ENCODE results near the gene VIPR2. TPM values are rescaled to one million over a fixed set of nuclear protein-coding genes. Genes with fewer than 3 reads are reported as not detected.
"Not testable (repeated sequence)": the region's sequence is repeated elsewhere in the genome, so short reads cannot be mapped to it uniquely, and the experiment has no call there.

Gene VIPR2
- total RNA-seq, 1 experiment from 2014 or later = not detected

- no peaks in the 10 kb centered on the region for H3K9me3 Mint-ChIP-seq (ENCODE audit: unreplicated experiment)
- ChIA-PET POLR2A (no interaction called here), CTCF (interaction anchor here (1.4 kb wide), 1 partner anchor 160 kb away, joined by 4 read pairs; no protein-coding TSS in a partner anchor)
- no peak for DNase-seq (ENCODE audit: unreplicated experiment)
- intact Hi-C loops (cut with micrococcal nuclease) = no loop called here
- no peaks in the 10 kb centered on the region for H3K36me3 Mint-ChIP-seq (ENCODE audit: insufficient read depth, unreplicated experiment)
- H3K27me3 Mint-ChIP-seq (ENCODE audit: insufficient read depth, unreplicated experiment) = peaks cover 18% of the 10 kb centered on the region
- no TSS peak for BruUV-seq (replicated peaks)
- no peaks in the 10 kb centered on the region for H3K4me1 Mint-ChIP-seq (ENCODE audit: insufficient read depth, unreplicated experiment)
- H3K4me3 Mint-ChIP-seq (ENCODE audit: unreplicated experiment) = no peak overlapping the region
- TF ChIP-seq CTCF (IDR thresholded peaks at IDR 0.05; ENCODE audit: unreplicated experiment) = no peak
- no peak overlapping the region for H3K27ac Mint-ChIP-seq (ENCODE audit: low read depth, unreplicated experiment)
Observed at GRCh38 chr7:159136442-159136841, 8.2 kb downstream of the VIPR2 start.

GRCh38 chr7:159136013-159136412 is 8.7 kb downstream of the VIPR2 start:
- Mint-ChIP-seq H3K9me3 (ENCODE audit: unreplicated experiment) (no peaks in the 10 kb centered on the region), H3K36me3 (ENCODE audit: insufficient read depth, unreplicated experiment) (no peaks in the 10 kb centered on the region), H3K27me3 (ENCODE audit: insufficient read depth, unreplicated experiment) (peaks cover 22% of the 10 kb centered on the region), H3K4me3 (ENCODE audit: unreplicated experiment) (no peak overlapping the region), H3K27ac (ENCODE audit: low read depth, unreplicated experiment) (no peak overlapping the region), H3K4me1 (ENCODE audit: insufficient read depth, unreplicated experiment) (no peaks in the 10 kb centered on the region)
- ChIA-PET POLR2A (no interaction called here), CTCF (interaction anchor here (0.8 to 1.4 kb wide), 2 partner anchors 10 to 159 kb away, joined by 3 to 4 read pairs; no protein-coding TSS in a partner anchor)
- no peak for DNase-seq (ENCODE audit: unreplicated experiment)
- no peak for TF ChIP-seq CTCF (IDR thresholded peaks at IDR 0.05; ENCODE audit: unreplicated experiment)
- intact Hi-C loops (cut with micrococcal nuclease) = no loop called here
- no TSS peak for BruUV-seq (replicated peaks)

- H3K9me3 Mint-ChIP-seq (ENCODE audit: unreplicated experiment); CTCF ChIA-PET; H3K36me3 Mint-ChIP-seq (ENCODE audit: insufficient read depth, unreplicated experiment); H3K4me3 Mint-ChIP-seq (ENCODE audit: unreplicated experiment); H3K4me1 Mint-ChIP-seq (ENCODE audit: insufficient read depth, unreplicated experiment); BruUV-seq (replicated peaks); H3K27ac Mint-ChIP-seq (ENCODE audit: low read depth, unreplicated experiment); POLR2A ChIA-PET; DNase-seq (ENCODE audit: unreplicated experiment): not testable (repeated sequence)
- H3K27me3 Mint-ChIP-seq (ENCODE audit: insufficient read depth, unreplicated experiment) = peaks cover 26% of the 10 kb centered on the region
- intact Hi-C loops (cut with micrococcal nuclease) = loop anchor here (1.0 kb wide), 1 partner anchor 30 kb away; no protein-coding TSS in a partner anchor
Observed at GRCh38 chr7:159132670-159133443, 11.8 kb downstream of the VIPR2 start.

GRCh38 chr7:159130820-159131219 is 13.8 kb downstream of the VIPR2 start:
- H3K4me3 Mint-ChIP-seq (ENCODE audit: unreplicated experiment) = no peak overlapping the region
- ChIA-PET CTCF (no interaction called here), POLR2A (no interaction called here)
- no peaks in the 10 kb centered on the region for H3K36me3 Mint-ChIP-seq (ENCODE audit: insufficient read depth, unreplicated experiment)
- H3K27ac Mint-ChIP-seq (ENCODE audit: low read depth, unreplicated experiment) = no peak overlapping the region
- intact Hi-C loops (cut with micrococcal nuclease) = no loop called here
- H3K4me1 Mint-ChIP-seq (ENCODE audit: insufficient read depth, unreplicated experiment) = no peaks in the 10 kb centered on the region
- no peak for TF ChIP-seq CTCF (IDR thresholded peaks at IDR 0.05; ENCODE audit: unreplicated experiment)
- no TSS peak for BruUV-seq (replicated peaks)
- peaks cover 39% of the 10 kb centered on the region for H3K27me3 Mint-ChIP-seq (ENCODE audit: insufficient read depth, unreplicated experiment)
- DNase-seq (ENCODE audit: unreplicated experiment) = no peak
- H3K9me3 Mint-ChIP-seq (ENCODE audit: unreplicated experiment) = no peaks in the 10 kb centered on the region
